WERI-Rb-1 (cell line): ENCODE measurements around the gene KNTC1.
"Not testable (repeated sequence)": the region's sequence is repeated elsewhere in the genome, so short reads cannot be mapped to it uniquely, and the experiment has no call there.

Experiments used
- DNase-seq: peaks from one replicate; pipeline ENCODE4 v3.0.0-alpha.2; 2020
- H3K27ac ChIP-seq: fragments of 250-450 bp; sonication (Bioruptor Pico); 2 replicates; pipeline ENCODE4 v1.5.1; 2020; ENCODE audit warnings: mild to moderate bottlenecking, moderate library complexity
- H3K27me3 ChIP-seq: fragments of 250-450 bp; sonication (Bioruptor Pico); 2 replicates; pipeline ENCODE4 v1.5.1; 2021; ENCODE audit warnings: mild to moderate bottlenecking, low read depth, moderate library complexity; ENCODE audit not compliant: insufficient read depth, severe bottlenecking
- H3K36me3 ChIP-seq: fragments of 250-450 bp; sonication (Bioruptor Pico); 2 replicates; pipeline ENCODE4 v1.5.1; 2020; ENCODE audit warnings: mild to moderate bottlenecking, moderate library complexity
- H3K4me3 ChIP-seq: 2 replicates; pipeline ENCODE4 v1.5.1; 2011; ENCODE audit warnings: low read depth, mild to moderate bottlenecking, control low read depth, low read length
- H3K9me3 ChIP-seq: fragments of 250-450 bp; sonication (Bioruptor Pico); 2 replicates; pipeline ENCODE4 v1.5.1; 2021; ENCODE audit warnings: mild to moderate bottlenecking, moderate library complexity; ENCODE audit not compliant: severe bottlenecking
- TF ChIP-seq, protein P1 (sequence below): IDR thresholded peaks from 2 replicates; pipeline ENCODE4 v1.5.1; 2011; ENCODE audit warnings: low read depth, mild to moderate bottlenecking, control low read depth, inconsistent platforms, low read length

The KNTC1 gene

DNA sequence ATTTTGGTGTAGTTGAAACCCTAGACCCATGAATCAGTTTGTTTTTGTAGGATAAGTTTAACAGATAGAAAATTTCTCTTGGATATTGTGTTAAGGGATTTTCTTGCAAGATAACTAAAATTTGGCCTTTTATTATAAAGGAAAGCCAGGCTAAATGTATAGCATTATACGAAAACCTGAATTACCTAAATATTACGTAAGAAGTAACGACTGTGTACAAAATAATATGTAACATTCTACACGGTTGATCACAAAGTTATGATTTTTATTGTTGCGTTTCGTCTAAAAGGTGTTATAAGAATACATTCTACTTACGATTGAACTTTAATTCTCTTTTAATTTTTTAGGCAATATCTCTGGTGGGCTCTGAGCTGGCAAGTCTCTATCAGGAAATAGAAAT lies 63.9 kb downstream of the KNTC1 start:
- peaks cover 68% of the 10 kb centered on the region for H3K36me3 ChIP-seq

DNA sequence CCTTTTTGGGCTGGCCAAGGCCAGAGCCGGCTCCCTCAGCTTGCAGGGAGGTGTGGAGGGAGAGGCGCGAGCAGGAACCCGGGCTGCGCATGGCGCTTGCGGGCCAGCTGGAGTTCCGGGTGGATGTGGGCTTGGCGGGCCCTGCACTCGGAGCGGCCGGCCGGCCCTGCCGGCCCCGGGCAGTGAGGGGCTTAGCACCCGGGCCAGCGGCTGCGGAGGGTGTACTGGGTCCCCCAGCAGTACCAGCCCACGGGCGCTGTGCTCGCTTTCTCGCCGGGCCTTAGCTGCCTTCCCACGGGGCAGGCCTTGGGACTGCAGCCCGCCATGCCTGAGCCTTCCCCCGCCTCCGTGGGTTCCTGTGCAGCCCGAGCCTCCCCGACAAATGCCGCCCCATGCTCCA lies 64.9 kb downstream of the KNTC1 start:
- H3K27me3 ChIP-seq, DNase-seq, H3K27ac ChIP-seq, H3K9me3 ChIP-seq, H3K4me3 ChIP-seq: not testable (repeated sequence)
- peaks cover 58% of the 10 kb centered on the region for H3K36me3 ChIP-seq

More for the DNA sequence above, 63.9 kb downstream of the KNTC1 start:
- no peaks in the 10 kb centered on the region for H3K9me3 ChIP-seq
- H3K27ac ChIP-seq: no peak overlapping the region
- no peak for DNase-seq
- H3K4me3 ChIP-seq: no peak overlapping the region
- TF ChIP-seq, protein P1, sequence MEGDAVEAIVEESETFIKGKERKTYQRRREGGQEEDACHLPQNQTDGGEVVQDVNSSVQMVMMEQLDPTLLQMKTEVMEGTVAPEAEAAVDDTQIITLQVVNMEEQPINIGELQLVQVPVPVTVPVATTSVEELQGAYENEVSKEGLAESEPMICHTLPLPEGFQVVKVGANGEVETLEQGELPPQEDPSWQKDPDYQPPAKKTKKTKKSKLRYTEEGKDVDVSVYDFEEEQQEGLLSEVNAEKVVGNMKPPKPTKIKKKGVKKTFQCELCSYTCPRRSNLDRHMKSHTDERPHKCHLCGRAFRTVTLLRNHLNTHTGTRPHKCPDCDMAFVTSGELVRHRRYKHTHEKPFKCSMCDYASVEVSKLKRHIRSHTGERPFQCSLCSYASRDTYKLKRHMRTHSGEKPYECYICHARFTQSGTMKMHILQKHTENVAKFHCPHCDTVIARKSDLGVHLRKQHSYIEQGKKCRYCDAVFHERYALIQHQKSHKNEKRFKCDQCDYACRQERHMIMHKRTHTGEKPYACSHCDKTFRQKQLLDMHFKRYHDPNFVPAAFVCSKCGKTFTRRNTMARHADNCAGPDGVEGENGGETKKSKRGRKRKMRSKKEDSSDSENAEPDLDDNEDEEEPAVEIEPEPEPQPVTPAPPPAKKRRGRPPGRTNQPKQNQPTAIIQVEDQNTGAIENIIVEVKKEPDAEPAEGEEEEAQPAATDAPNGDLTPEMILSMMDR: no peak
- H3K27me3 ChIP-seq: no peaks in the 10 kb centered on the region

DNA sequence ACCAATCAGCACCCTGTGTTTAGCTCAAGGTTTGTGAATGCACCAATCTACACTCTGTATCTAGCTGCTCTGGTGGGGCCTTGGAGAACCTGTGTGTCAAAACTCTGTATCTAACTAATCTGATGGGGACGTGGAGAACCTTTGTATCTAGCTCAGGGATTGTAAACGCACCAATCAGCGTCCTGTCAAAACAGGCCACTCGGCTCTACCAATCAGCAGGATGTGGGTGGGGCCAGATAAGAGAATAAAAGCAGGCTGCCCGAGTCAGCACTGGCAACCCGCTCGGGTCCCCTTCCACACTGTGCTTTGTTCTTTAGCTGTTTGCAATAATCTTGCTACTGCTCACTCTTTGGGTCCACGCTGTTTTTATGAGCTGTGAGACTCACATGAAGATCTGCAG lies 65.5 kb downstream of the KNTC1 start:
- H3K4me3 ChIP-seq, H3K9me3 ChIP-seq, H3K27me3 ChIP-seq, DNase-seq, H3K27ac ChIP-seq: not testable (repeated sequence)
- H3K36me3 ChIP-seq: peaks cover 56% of the 10 kb centered on the region

DNA sequence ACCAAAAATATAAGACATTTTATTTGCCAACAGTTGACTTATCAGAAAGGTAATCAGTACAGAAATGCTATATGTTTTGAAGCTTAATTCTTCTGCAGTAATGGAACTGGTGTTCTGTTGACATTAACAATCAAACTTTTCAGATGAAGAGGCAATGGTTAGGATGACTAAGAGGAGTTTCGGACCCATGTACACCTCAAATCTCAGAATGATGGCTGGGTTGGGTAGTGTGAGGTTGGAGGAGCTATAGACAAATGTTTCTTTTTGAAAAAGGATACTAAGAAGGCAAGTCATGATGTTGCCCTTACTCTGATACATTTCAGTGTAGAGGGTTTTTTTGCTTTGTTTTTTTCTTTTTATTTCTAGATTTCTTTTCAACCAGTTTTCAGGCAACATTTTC lies 66.9 kb downstream of the KNTC1 start:
- H3K27me3 ChIP-seq: no peaks in the 10 kb centered on the region
- DNase-seq: no peak
- no peak overlapping the region for H3K27ac ChIP-seq
- no peak overlapping the region for H3K4me3 ChIP-seq
- TF ChIP-seq, protein P1: no peak
- peaks cover 52% of the 10 kb centered on the region for H3K36me3 ChIP-seq
- H3K9me3 ChIP-seq: no peaks in the 10 kb centered on the region

DNA sequence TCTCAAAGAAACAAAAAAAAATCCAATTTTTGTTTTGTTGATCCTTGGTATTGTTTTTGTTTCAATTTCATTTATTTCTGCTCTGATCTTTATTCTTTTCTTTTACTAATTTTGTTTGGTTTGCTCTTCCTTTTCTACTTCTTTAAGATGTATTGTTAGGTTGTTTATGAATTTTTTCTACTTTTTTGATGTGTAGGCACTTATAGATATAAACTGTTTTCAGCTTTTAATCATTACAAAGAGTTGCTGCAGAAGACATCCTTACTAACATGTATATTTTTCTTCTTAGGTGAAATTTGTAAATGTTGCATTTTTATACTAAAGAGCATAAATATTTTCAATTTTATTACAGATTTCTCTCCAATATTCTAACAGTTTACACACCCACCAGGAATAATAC lies 69.8 kb downstream of the KNTC1 start:
- Histone ChIP-seq H3K36me3 (peaks cover 48% of the 10 kb centered on the region), H3K27me3 (no peaks in the 10 kb centered on the region), H3K4me3 (no peak overlapping the region), H3K9me3 (no peaks in the 10 kb centered on the region), H3K27ac (no peak overlapping the region)
- TF ChIP-seq, protein P1: no peak
- DNase-seq: no peak

DNA sequence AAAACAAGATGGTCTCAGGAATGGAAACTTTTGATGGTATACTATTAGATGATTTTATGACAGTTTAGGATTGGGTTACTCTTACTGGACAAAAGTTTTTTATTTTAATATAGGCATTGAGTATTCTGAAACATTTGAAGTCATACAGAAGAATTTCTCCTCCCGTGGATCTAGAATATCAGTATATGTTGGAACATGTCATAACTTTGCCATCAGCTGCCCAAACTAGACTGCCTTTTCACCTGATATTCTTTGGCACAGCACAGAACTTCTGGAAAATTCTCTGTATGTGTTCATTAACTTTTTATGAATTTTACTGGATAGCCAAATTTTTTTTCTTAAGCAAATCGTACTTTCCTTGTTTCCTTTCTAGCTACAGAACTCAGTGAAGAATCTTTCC lies 75.4 kb downstream of the KNTC1 start:
- H3K9me3 ChIP-seq: no peaks in the 10 kb centered on the region
- H3K4me3 ChIP-seq: no peak overlapping the region
- no peaks in the 10 kb centered on the region for H3K27me3 ChIP-seq
- H3K27ac ChIP-seq: no peak overlapping the region
- TF ChIP-seq, protein P1: no peak
- no peak for DNase-seq
- H3K36me3 ChIP-seq: peaks cover 76% of the 10 kb centered on the region

DNA sequence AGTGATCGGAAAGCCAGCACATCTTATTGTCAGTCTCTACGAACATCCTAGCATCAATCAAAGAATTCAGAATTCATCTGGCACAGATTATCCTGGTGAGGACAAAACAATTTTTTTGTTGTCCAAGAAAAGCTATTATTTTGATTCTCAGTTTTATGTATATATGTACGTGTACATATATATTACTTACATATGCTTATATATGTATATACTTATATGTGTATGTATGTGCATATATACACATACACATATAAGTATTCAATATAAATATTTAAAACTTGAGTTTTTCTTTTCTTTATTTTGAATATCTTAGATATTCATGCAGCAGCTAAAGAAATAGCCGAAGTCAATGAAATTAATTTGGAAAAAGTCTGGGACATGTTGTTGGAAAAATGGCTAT lies 77.9 kb downstream of the KNTC1 start:
- H3K36me3 ChIP-seq: peaks cover 84% of the 10 kb centered on the region
- TF ChIP-seq, protein P1: no peak

More for the DNA sequence above, 77.9 kb downstream of the KNTC1 start:
- DNase-seq: no peak
- no peak overlapping the region for H3K4me3 ChIP-seq
- H3K27me3 ChIP-seq: no peaks in the 10 kb centered on the region
- no peak overlapping the region for H3K27ac ChIP-seq
- no peaks in the 10 kb centered on the region for H3K9me3 ChIP-seq
